ENCODE results near the gene OR6J1. TPM values are rescaled to one million over a fixed set of nuclear protein-coding genes. Genes with fewer than 3 reads are reported as not detected.

Gene OR6J1
- total and polyA plus RNA-seq, 8 donors = not detected

- TF ChIP-seq EP300 (IDR thresholded peaks at IDR 0.05) (no peak), POLR2AphosphoS5 (IDR thresholded peaks at IDR 0.05) (no peak), CTCF (IDR thresholded peaks at IDR 0.05) (no peak), POLR2A (IDR thresholded peaks at IDR 0.05) (no peak)
- no peaks in the 10 kb centered on the region for H3K4me1 ChIP-seq
- H3K4me3 ChIP-seq = no peak overlapping the region
- H3K36me3 ChIP-seq = peaks cover 97 to 100% (median 100%) of the 10 kb centered on the region in 4 donors
- intact Hi-C loops (cut with DNase I; ENCODE audit: low total_unique reads) = no loop called here
- no peak overlapping the region for H3K27ac ChIP-seq
- H3K27me3 ChIP-seq = no peaks in the 10 kb centered on the region
- 78 to 90% (median 81%) methylated on average over 3 of the region's 3 CpGs for WGBS, 5 donors
- H3K9me3 ChIP-seq = no peaks in the 10 kb centered on the region
- DNase-seq = no peak
These were observed 36.9 kb downstream of the OR6J1 start for GRCh38 chr14:22607291-22607690.

- TF ChIP-seq EP300 (IDR thresholded peaks at IDR 0.05) (no peak), POLR2AphosphoS5 (IDR thresholded peaks at IDR 0.05) (no peak), POLR2A (IDR thresholded peaks at IDR 0.05) (no peak), CTCF (IDR thresholded peaks at IDR 0.05) (no peak)
- Histone ChIP-seq H3K9me3 (no peaks in the 10 kb centered on the region), H3K4me1 (no peaks in the 10 kb centered on the region), H3K36me3 (peaks cover 98 to 100% (median 100%) of the 10 kb centered on the region in 4 donors), H3K27me3 (no peaks in the 10 kb centered on the region), H3K4me3 (no peak overlapping the region), H3K27ac (no peak overlapping the region)
- no peak for DNase-seq
- intact Hi-C loops (cut with DNase I; ENCODE audit: low total_unique reads) = no loop called here
- WGBS, 5 donors = 70 to 85% (median 74%) methylated on average over 6 of the region's 6 CpGs
These were observed 37.8 kb downstream of the OR6J1 start for GRCh38 chr14:22606380-22606779.

- Histone ChIP-seq H3K4me1 (peaks cover 14 to 25% (median 19%) of the 10 kb centered on the region in 4 donors), H3K27me3 (no peaks in the 10 kb centered on the region), H3K27ac (no peak overlapping the region), H3K36me3 (peaks cover 63 to 67% (median 65%) of the 10 kb centered on the region in 4 donors), H3K9me3 (no peaks in the 10 kb centered on the region), H3K4me3 (no peak overlapping the region)
- TF ChIP-seq CTCF (IDR thresholded peaks at IDR 0.05) (no peak), POLR2A (IDR thresholded peaks at IDR 0.05) (no peak), EP300 (IDR thresholded peaks at IDR 0.05) (no peak), POLR2AphosphoS5 (IDR thresholded peaks at IDR 0.05) (no peak)
- DNase-seq = no peak
- intact Hi-C loops (cut with DNase I; ENCODE audit: low total_unique reads) = no loop called here
These were observed 41.3 kb downstream of the OR6J1 start for GRCh38 chr14:22602862-22603261.

- TF ChIP-seq POLR2AphosphoS5 (IDR thresholded peaks at IDR 0.05) (no peak), CTCF (IDR thresholded peaks at IDR 0.05) (no peak), POLR2A (IDR thresholded peaks at IDR 0.05) (no peak), EP300 (IDR thresholded peaks at IDR 0.05) (no peak)
- Histone ChIP-seq H3K9me3 (no peaks in the 10 kb centered on the region), H3K27me3 (no peaks in the 10 kb centered on the region), H3K27ac (no peak overlapping the region), H3K4me1 (peaks cover 21 to 32% (median 27%) of the 10 kb centered on the region in 4 donors), H3K4me3 (no peak overlapping the region), H3K36me3 (peaks cover 54 to 58% (median 57%) of the 10 kb centered on the region in 4 donors)
- DNase-seq = no peak
- intact Hi-C loops (cut with DNase I; ENCODE audit: low total_unique reads) = no loop called here
- 86 to 94% (median 87%) methylated on average over 5 of the region's 5 CpGs for WGBS, 5 donors
These were observed 42.2 kb downstream of the OR6J1 start for GRCh38 chr14:22601996-22602395.
